RPMI7951 (cell line): ENCODE results near the gene HAL. TPM values are rescaled to one million over a fixed set of nuclear protein-coding genes. Genes with fewer than 3 reads are reported as not detected.

Experiments
- DNase-seq: peaks from one replicate; pipeline ENCODE4 v3.0.0-alpha.2; 2012; ENCODE audit warnings: low read depth
- total RNA-seq: library from RNA; depleted of rRNA; stranded (reverse); fragments of >200 nt; shearing (Covaris generic); gene quantifications from 2 replicates; pipeline ENCODE4 v1.2.3, GENCODE V29; 2014; rRNA removed

The HAL gene, protein sequence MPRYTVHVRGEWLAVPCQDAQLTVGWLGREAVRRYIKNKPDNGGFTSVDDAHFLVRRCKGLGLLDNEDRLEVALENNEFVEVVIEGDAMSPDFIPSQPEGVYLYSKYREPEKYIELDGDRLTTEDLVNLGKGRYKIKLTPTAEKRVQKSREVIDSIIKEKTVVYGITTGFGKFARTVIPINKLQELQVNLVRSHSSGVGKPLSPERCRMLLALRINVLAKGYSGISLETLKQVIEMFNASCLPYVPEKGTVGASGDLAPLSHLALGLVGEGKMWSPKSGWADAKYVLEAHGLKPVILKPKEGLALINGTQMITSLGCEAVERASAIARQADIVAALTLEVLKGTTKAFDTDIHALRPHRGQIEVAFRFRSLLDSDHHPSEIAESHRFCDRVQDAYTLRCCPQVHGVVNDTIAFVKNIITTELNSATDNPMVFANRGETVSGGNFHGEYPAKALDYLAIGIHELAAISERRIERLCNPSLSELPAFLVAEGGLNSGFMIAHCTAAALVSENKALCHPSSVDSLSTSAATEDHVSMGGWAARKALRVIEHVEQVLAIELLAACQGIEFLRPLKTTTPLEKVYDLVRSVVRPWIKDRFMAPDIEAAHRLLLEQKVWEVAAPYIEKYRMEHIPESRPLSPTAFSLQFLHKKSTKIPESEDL
- not detected in 2 replicates for total RNA-seq

DNA sequence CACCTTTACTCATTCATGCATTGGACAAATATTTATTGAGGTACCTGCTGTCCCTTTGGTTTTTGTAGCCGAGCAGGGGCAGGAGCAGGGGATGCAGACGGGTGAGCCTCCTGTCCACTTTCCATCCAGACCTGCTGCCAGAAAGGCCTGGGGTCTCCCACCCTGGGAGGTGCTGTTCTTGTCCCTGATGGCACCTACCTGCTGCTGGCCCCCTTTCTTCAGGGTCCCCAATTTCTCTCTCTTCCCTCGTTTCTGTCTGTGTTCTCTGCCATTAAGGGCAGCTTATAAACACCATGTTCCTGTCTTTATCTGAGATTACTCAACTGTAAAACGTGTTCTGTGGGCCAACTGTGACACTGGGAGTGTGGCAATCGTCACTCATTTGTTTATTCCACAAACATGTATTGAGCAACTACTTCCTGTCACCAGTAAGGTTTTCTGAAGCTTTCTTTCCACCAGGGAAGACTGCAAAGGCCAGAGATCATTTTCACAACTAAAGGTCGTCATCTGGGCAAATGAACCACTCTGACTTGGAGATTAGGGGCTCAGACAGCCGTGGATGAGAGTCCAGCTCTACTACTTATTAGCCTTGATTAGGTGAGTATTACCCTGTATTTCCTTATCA lies at the start of gene HAL:
HAL (minus strand) TSS at position 311 of the 625 bp plus-strand sequence. CDS start 434 bp downstream, outside the sequence.
- no peak for DNase-seq

DNA sequence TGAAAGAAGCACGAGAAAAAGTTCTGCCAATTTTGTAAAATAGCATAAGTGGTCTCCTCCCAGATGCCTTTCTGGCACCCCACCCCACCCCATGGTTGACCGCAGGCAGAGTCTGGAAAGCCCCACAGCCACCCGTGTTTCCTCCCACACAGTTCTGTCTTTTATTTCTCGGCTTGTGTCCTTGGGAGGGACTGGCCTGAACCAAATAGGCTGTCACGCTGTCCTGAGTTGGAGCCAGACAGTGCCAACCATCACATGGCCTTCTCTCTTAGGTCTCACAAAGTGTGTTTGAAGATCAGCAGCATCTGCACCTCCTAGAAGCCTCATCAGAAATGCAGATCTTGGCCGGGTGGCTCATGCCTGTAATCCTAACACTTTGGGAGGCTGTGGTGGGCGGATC lies 49.4 kb upstream of the HAL start:
- DNase-seq, result no peak

DNA sequence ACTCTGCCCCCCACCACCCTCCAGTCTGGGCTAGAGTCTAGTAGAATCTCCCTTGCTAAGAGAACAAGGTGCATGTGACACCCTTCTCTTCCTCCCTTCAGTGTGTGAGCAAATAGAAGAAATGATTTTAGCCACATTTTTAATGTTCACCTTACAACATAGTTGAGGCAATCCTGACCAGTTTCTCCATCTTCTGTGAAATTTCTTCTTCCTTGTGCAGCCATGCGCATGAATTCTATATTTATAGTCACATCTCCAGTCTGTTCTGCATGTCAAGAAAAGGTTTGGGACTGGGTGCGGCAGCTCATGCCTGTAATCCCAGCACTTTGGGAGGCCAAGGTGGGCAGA lies 48.8 kb upstream of the HAL start:
- DNase-seq, result no peak

DNA sequence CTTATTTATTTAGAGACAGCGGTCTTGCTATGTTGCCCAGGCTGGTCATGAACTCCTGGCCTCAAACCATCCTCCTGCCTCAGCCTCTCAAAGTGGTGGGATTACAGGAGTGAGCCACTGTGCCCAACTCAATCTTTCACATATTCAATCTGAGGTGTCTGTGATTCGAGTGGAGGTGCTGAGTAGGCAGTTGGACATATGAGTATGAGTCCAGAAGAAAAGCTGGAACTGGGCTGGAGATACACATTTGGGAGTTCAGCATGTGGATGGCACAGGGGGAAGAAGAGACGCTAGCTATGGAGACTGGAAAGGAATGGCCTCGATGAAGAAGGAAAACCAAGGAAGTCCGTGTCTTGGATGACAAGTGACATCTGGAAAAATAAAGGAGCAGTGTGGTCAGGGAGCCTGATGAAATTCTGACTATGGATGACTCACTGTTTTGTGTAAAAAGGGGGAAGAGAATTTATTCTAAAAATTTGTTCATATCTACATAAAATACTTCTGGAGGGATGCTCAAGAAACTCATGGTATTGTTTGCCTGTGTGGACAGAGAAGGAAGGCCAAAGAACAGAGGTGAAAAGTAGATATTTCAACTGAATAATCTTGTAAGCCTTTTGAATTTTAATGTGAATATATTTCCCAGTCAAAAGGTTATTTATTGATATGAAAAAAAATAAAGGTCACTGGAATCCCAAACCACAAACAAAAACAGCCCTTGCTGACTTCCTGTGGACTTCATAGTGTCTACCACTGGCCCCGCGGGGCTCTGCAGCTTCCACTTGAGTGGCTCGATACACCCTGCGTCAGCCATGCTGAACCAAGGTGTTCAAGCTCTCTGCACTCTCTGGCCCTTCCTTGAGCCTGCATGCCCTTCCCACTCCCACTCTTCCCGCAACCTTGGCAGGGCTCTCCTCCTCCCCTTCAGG lies 48.1 kb upstream of the HAL start:
- DNase-seq, result peak; percentile 60

DNA sequence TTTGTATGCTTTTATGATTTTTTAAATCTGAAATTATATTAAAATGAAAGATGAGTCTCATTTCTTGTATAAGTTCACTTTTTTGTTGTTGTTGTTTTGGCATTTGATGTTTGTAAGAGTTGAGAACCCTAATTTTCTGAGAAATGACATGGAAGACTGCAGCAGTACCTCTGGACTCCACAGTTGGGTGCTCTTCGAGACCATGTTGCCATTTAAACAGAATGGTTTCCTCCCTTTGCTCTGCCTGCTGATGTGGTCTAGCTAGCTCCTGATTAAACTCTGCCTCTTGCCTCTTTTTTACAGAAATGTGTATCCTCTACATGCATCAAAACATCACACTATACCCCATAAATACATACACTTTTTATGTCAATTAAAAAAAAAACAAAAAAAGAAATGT lies 45.0 kb upstream of the HAL start:
- no peak for DNase-seq

DNA sequence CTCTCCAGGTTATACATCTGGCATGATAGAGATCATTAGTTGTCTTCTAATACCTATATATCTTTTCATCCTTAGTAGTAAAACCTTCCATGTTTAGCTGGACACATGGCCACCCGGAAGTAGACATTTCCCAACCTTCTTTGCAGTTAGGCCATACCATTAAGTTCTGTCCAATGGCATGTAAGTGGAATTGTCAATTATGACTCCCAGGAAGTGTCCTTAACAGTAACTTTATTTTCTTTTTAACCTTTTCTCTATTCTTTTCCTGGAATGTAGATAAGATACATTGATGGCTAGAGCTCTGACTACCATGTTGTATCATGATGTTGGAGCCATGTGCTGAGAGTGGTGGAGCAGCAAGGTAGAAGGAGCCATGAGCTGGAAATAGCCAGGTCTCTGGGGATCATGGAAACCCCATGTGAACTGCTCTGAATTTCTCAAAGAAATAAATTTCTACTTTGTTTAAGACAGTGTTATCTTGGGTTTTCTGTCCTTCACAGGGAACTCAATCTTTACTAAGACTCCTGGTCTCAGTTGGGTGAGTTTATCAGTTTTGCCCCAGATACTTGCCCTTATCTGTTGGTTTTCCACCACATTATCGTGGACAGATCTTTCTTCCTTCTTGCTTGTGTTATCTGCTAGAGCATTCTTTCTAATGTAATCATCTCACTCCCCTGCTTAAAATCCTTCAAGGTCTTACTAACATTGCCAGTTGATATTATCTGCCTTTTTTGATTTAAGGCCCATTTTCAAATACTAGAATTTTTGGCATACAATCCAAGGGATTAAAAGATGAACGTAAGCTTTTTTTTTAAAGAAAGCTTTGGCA lies 44.4 kb upstream of the HAL start:
- no peak for DNase-seq

DNA sequence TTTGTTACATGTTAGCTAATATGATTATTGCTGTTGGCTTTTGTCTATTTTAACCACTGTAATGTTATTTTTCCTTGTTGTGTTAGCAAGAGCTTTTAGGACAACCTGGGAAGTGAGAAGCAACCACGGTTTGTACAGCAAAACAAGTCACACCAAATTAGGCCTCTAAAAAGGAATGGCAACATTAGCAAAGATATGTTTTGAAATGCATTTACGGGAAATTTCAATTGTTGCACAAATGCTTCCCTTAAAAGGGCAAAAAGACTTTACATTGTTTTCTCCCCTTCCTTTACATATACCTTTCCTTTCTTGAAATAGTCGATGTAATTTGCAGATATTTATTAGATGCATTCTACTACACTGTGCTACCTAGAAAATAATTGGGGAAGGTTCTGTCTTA lies 43.4 kb upstream of the HAL start:
- no peak for DNase-seq

DNA sequence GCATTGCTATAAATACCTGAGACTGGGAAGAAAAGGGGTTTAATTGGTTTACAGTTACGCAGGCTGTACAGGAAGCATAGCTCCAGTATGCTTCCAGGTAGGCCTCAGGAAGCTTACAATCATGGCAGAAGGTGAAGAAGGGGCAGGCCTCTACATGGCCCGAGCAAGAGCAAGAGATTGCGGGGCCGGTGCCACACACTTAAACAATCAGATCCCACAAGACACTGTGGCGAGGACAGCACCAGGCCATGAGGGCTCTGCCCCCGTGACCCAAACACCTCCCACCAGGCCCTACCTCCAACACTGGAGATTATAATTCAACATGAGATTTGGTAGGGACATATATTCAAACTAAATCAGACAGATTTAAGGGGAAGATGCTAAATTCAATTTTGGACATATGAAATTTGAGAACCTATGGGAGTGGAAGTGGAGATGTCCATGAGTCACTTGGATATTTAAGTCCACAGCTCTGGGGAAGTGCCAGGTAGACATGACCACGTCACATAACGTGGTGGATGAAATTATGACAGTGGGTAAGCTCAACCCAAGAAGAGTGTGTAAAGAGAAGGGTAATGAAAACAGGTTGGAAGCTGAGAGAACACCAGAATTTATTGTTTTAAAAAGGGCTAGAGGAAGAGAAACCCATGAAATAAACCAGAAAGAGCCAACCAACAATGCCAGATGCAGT lies 40.8 kb upstream of the HAL start:
- DNase-seq, result peak; percentile 24

DNA sequence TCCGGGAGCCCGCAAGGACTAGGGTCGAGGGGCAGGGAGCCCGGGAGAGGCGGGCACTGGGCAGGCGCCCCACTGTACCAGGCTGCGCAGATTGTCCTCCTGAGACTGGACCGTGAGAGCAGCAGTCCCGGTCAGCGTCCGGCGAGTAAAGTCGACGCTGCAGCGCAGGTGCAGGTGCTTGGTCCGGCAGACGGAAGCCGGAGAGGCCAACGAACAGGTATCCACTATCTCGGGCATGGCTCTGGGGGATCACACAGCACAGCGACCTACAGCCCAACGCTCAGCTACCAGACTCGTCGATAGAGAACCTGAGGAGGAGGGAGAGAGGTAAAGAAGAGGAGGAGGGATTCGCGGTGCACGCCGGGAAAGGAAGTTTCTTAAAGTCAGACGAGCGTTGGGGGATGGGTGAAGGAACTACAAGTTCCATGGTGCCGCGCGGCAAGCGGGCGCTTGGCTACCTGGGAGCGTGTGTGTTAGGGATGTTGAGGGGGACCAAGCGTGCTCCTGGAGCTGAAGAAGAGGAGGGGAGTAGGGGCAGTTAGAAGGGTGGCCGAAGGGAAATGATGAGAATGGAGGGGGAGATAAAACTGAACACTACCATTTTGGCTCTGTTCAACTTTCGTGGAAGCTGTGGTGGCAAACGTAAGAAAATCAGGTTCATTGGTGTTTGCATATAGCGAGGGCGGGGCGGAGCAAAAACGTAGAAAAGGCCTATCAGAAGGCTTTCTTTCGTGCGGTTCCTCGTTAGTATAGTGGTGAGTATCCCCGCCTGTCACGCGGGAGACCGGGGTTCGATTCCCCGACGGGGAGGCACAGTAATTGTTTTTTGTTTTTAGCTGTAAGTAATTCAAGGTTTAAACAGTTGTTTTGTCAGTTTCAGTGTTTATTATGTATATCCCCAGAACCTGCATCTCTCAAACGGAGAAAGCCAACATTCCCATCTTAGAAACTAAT lies 39.4 kb upstream of the HAL start, which contains the start of gene LTA4H:
LTA4H (minus strand) TSS at position 305 of the 954 bp plus-strand sequence; CDS start at position 237, 68 bp downstream.
- DNase-seq, result peak; percentile 95

DNA sequence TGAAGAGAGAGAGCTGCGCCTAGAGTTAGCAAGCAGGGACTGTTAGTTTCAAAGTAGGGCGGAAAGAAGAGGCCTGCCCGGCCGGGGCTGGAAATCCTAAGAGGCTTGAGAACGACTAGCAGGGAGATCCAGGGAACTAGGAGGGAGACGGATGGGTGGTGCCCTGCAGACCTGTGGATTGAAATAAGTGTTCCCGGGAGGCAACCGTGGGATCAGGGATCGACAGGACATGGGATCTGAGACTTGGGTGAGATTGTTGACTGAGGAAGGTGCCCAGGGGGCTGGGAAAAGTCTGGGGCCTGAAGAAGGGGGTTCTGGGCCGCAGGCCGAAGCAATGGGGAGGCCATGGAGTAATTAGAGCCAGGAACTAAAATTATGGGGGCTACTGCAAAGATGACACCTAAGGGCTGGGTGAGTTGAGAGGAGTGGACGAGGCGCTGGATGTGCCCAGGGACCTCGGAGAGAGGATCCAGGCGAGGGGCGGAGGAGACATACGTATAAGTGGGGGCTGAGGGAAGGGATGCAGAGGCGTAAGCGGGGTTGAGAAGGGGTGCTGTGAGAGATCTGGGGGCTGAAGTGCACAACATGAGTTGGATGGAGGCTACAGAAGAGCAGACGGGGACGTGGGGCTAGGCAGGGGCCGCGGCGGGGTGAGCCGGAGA lies 38.6 kb upstream of the HAL start:
- peak; percentile 38 for DNase-seq

DNA sequence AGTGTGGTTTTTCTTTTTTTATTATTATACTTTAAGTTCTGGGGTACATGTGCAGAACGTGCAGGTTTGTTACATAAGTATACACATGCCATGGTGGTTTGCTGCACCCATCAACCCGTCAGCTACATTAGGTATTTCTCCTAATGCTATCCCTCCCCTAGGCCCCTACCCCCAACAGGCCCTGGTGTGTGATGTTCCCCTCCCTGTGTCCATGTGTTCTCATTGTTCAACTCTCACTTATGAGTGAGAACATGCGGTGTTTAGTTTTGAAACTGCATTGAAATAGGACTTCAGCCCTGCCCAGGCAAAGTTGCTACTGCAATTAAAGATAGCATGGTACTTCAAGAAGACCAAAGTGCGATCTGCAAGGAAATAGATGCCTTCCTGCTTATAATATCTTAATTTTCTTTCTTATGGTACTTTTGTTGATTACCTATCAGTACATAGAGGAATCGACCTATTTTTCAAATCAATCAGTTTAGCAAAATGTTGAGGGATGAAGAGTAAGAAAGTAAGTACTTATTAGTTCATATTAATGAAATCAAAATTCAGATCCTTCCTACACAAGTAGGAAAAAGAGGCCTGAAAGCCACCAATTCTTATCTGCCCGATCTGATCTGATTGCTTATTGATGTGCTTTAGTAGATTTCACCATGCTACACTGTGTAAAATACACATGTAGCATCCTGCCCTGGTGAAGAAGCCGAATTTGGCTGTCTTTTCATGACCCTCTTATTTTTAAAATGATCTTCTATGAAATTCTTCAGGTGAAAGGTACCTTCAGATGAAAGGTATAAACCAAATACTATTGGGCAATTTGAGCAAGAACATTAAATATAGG lies 37.6 kb upstream of the HAL start:
- no peak for DNase-seq

DNA sequence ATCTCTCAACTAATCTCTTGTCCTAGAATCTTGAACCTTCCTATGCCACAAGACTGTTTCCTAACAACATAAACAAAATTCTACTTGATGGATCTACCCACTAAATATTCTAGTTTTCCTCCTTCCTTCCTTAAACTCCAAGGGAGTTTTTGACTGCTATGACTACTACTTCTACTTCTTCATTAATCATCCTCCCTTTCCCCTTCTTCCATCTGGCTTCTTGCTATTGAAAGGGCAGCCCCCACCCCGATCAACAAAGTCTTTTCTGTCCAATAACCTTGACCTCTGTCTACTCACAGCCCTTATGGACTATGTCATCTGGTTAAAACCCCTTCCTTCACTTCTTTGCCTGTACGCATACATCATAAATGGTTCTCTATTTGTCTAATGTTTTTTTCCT lies 33.7 kb upstream of the HAL start:
- no peak for DNase-seq

DNA sequence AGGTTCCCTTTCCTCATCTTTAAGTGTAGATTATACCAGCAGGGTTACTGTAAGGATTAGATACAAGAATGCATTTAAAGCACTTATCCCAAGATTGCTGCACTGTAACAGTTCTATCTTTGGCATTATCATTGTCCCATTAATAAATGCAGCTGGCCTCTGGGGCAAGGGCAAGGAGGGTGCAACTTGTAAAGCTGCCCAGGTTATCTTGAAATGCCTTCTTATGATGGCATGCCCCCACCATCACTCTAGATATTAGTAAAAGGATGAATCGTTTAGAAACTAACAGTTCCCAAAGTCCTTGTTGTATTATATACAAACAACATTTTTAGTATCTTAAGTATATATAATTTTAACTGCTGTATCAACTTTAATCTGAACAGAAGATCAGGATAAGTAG lies 32.4 kb upstream of the HAL start:
- no peak for DNase-seq

DNA sequence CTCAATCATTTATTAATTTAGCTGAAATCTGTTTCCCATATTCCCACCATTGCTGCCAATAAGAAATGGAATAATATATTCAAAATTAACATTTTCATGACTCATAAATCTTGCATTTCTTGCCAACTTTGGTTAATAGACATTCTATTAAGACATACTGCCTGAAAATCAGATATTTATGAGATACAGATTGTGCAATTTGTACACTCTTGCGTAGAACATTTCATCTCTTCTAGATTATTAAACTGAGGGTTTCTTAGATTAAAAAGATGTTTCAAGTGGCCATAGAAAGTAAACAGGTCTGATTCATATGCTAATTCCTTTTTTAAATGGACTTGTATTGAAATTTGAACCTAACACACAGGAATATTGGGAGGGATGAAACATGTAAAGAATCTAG lies 30.2 kb upstream of the HAL start:
- no peak for DNase-seq

DNA sequence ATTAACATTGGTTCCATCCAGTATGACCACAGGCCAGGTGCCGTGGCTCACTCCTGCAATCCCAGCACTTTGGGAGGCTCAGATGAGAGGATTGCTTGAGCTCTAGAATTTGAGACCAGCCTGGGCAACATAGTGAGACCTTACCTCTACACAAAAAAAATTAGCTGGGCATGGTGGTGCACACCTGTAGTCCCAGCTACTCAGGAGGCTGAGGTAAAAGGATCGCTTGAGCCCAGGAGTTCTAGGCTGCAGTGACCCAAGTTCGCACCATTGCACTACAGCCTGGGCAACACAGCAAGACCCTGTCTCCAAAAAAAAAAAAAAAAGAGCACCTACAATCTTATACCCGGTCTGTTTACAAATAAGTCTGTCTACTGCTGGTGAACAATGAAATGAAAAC lies 29.4 kb upstream of the HAL start:
- DNase-seq, result no peak

DNA sequence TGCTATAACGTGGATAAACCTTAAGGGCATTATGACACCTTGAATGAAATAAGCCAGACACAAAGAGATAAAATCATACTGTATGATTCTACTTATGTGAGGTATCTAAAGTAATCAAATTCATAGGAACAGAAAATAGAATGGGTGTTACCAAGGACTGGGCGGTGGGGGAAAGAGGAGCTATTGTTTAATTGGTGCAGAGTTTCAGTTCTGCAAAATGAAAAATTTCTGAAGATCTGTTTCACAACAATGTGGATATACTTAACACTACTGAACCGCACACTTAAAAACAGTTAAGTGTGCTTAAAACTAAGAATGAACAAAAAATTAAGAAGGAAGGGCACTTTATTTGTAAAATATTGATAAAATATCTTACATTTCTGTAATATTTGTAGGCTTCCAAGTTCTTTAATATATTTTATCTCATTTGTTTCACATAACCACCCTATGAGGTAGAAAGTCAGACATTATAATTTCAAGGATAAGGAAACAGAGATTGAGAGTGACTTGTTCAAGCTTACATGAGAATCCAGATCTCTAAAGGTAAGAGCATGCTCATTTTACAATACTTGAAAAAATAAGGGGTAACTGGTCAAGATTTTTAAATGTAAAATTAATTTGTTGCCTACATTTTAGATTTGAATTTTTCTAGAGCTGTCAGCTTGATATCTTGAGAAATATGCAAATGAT lies 24.3 kb upstream of the HAL start:
- no peak for DNase-seq

DNA sequence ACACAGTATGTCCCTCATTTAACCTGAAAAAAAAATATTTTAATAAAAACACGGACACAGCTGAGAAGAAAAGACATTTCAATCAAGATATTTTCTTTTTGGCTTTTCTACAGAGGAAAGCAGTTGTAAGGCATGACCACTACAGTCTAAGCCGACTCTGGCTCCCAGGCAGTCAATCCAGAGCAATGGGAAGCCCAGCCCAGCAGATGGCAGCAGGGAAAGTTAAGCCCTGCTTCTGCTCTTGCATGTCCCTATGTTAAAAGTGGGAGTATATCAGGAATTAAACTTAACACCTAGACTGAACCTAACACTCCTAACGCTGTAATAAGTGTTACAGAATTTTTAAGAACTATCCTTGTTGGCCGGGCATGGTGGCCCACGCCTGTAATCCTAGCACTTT lies 19.5 kb upstream of the HAL start:
- peak; percentile 9 for DNase-seq
